GM19468 (cell line): Measurements from ENCODE around the gene TRAPPC10.

Source experiments
- ATAC-seq: cut with Tn5 transposase; IDR thresholded peaks from one replicate; pipeline ENCODE4 v1.9.1; 2021; ENCODE audit warnings: mild to moderate bottlenecking, moderate library complexity, moderate number of reproducible peaks; ENCODE audit not compliant: unreplicated experiment; ENCODE audit errors: extremely low read depth

The TRAPPC10 gene

GRCh38 chr21:44058652-44058964 is 46.5 kb downstream of the TRAPPC10 start:
- no peak for ATAC-seq

- no peak for ATAC-seq
These were observed 46.9 kb downstream of the TRAPPC10 start for GRCh38 chr21:44058981-44059380.

GRCh38 chr21:44059710-44060109 is 47.6 kb downstream of the TRAPPC10 start:
- no peak for ATAC-seq

GRCh38 chr21:44062380-44062779 is 50.3 kb downstream of the TRAPPC10 start:
- no peak for ATAC-seq

GRCh38 chr21:44063151-44063912 is 51.2 kb downstream of the TRAPPC10 start:
- no peak for ATAC-seq

GRCh38 chr21:44064852-44065403 is 52.8 kb downstream of the TRAPPC10 start:
- no peak for ATAC-seq

GRCh38 chr21:44065428-44065827 is 53.3 kb downstream of the TRAPPC10 start:
- ATAC-seq = no peak

GRCh38 chr21:44066116-44066515 is 54.0 kb downstream of the TRAPPC10 start:
- ATAC-seq = no peak

- no peak for ATAC-seq
These were observed 55.1 kb downstream of the TRAPPC10 start for GRCh38 chr21:44067011-44067839.

GRCh38 chr21:44070391-44070790 is 58.3 kb downstream of the TRAPPC10 start:
- ATAC-seq = no peak

GRCh38 chr21:44071359-44072104 is 59.4 kb downstream of the TRAPPC10 start:
- ATAC-seq = no peak

GRCh38 chr21:44072111-44072510 is 60.0 kb downstream of the TRAPPC10 start:
- ATAC-seq = no peak

- no peak for ATAC-seq
These were observed 62.3 kb downstream of the TRAPPC10 start for GRCh38 chr21:44074315-44074958.

- ATAC-seq = no peak
These were observed 64.2 kb downstream of the TRAPPC10 start for GRCh38 chr21:44076316-44076715.

- ATAC-seq = no peak
These were observed 66.4 kb downstream of the TRAPPC10 start for GRCh38 chr21:44078411-44078981.

- no peak for ATAC-seq
These were observed 67.3 kb downstream of the TRAPPC10 start for GRCh38 chr21:44079446-44079845.

GRCh38 chr21:44079846-44080245 is 67.7 kb downstream of the TRAPPC10 start:
- ATAC-seq = no peak

GRCh38 chr21:44082648-44083440 is 70.7 kb downstream of the TRAPPC10 start:
- no peak for ATAC-seq
